Panc1 (cell line): ENCODE data around the gene INHBB. TPM values are rescaled to one million over a fixed set of nuclear protein-coding genes. Genes with fewer than 3 reads are reported as not detected.

ENCODE experiments used
- ATAC-seq: fragments of 200-7000 bp; cut with Tn5 transposase; 2 replicates; pipeline ENCODE4 v1.9.1; 2020; ENCODE audit warnings: mild to moderate bottlenecking, moderate library complexity
- BruUV-seq: library from RNA; stranded (reverse); fragments of 400-500 nt; replicated peaks from 2 replicates; lab custom pipeline; 2021; lab: Mats Ljungman, UMichigan
- CTCF ChIA-PET: fragments of 300-600 bp; sonication (Branson Sonifier 250); formaldehyde crosslinking; loops from one replicate; lab custom pipeline; 2022; ENCODE audit warnings: antibody characterized with exemption; lab: Charles Lee
- POLR2A ChIA-PET: fragments of 300-600 bp; sonication (Branson Sonifier 250); formaldehyde crosslinking; loops from one replicate; lab custom pipeline; 2022; ENCODE audit warnings: antibody characterized with exemption; lab: Charles Lee
- DNase-seq: peaks from one replicate; pipeline ENCODE4 v3.0.0-alpha.2; 2010; ENCODE audit warnings: low read depth, low spot score
- H3K27ac ChIP-seq: 2 replicates; pipeline ENCODE4 v1.5.1; 2011; ENCODE audit warnings: mild to moderate bottlenecking, low read length, inconsistent platforms
- H3K27me3 ChIP-seq: fragments of 200-500 bp; sonication (Bioruptor generic); 2 replicates; pipeline ENCODE4 v1.6.0; 2014; ENCODE audit warnings: low read length, inconsistent platforms; ENCODE audit not compliant: control insufficient read depth, insufficient read depth
- H3K36me3 ChIP-seq: fragments of 200-500 bp; sonication (Bioruptor generic); 2 replicates; pipeline ENCODE4 v1.5.1; 2014; ENCODE audit warnings: inconsistent platforms, mild to moderate bottlenecking, low read length, moderate library complexity; ENCODE audit not compliant: control insufficient read depth, insufficient read depth
- H3K4me1 ChIP-seq: 2 replicates; pipeline ENCODE4 v1.5.1; 2011; ENCODE audit warnings: inconsistent platforms, mild to moderate bottlenecking, low read length, moderate library complexity; ENCODE audit not compliant: control insufficient read depth, insufficient read depth
- H3K4me3 ChIP-seq, 2 experiments: 2 replicates each; pipeline ENCODE4 v1.5.1; 2011 to 2012; ENCODE audit warnings: low read depth in 2 of 2, low read length in 2 of 2, mild to moderate bottlenecking in 2 of 2, inconsistent platforms in 1 of 2, moderate library complexity in 1 of 2
- H3K9me3 ChIP-seq: fragments of 200-500 bp; sonication (Bioruptor generic); 2 replicates; pipeline ENCODE4 v1.5.1; 2014; ENCODE audit warnings: low read depth, mild to moderate bottlenecking, inconsistent platforms, low read length, moderate library complexity; ENCODE audit not compliant: control insufficient read depth, insufficient read depth
- POLR2AphosphoS5 ChIP-seq: IDR thresholded peaks from 2 replicates; pipeline ENCODE4 v1.6.1; 2012; ENCODE audit warnings: mild to moderate bottlenecking, low read depth, low read length, moderate library complexity
- SIN3A ChIP-seq: IDR thresholded peaks from 2 replicates; pipeline ENCODE4 v1.6.1; 2012; ENCODE audit warnings: low read depth, mild to moderate bottlenecking, low read length, moderate library complexity, borderline replicate concordance; ENCODE audit not compliant: insufficient read depth
- TCF7L2 ChIP-seq: IDR thresholded peaks from 2 replicates; pipeline ENCODE4 v1.6.1; 2011; ENCODE audit warnings: mild to moderate bottlenecking, low read depth, low read length, inconsistent platforms
- in situ Hi-C: cut with HindIII; loops from 2 replicates; pipeline ENCODE4 v1.10.0; 2016; ENCODE audit warnings: low sequenced_read_pairs, low pct_unique_long_range_greater_than_20kb
- intact Hi-C: fragments of 100-400 bp; cut with micrococcal nuclease; formaldehyde crosslinking; loops from one replicate; pipeline ENCODE4 v1.10.0; 2022; ENCODE audit not compliant: unreplicated experiment
- total RNA-seq: library from RNA; stranded (reverse); gene quantifications from one replicate; pipeline ENCODE4 v1.2.1, GENCODE V29; 2021; ENCODE audit not compliant: unreplicated experiment
- TF ChIP-seq, protein P1 (sequence below), 2 experiments: IDR thresholded peaks; 2 replicates each; pipeline ENCODE4 v1.6.1; 2011 to 2012; ENCODE audit warnings: low read depth in 2 of 2, control low read depth in 1 of 2, low read length in 1 of 2, mild to moderate bottlenecking in 1 of 2, moderate library complexity in 1 of 2; ENCODE audit not compliant: insufficient read depth in 1 of 2
- TF ChIP-seq, protein P2 (sequence below): fragments of 450-650 bp; IDR thresholded peaks from 2 replicates; pipeline ENCODE4 v1.5.1; 2017; ENCODE audit warnings: mild to moderate bottlenecking

The INHBB gene
- total RNA-seq, 1 experiment from 2014 or later, result 38.2 TPM

DNA sequence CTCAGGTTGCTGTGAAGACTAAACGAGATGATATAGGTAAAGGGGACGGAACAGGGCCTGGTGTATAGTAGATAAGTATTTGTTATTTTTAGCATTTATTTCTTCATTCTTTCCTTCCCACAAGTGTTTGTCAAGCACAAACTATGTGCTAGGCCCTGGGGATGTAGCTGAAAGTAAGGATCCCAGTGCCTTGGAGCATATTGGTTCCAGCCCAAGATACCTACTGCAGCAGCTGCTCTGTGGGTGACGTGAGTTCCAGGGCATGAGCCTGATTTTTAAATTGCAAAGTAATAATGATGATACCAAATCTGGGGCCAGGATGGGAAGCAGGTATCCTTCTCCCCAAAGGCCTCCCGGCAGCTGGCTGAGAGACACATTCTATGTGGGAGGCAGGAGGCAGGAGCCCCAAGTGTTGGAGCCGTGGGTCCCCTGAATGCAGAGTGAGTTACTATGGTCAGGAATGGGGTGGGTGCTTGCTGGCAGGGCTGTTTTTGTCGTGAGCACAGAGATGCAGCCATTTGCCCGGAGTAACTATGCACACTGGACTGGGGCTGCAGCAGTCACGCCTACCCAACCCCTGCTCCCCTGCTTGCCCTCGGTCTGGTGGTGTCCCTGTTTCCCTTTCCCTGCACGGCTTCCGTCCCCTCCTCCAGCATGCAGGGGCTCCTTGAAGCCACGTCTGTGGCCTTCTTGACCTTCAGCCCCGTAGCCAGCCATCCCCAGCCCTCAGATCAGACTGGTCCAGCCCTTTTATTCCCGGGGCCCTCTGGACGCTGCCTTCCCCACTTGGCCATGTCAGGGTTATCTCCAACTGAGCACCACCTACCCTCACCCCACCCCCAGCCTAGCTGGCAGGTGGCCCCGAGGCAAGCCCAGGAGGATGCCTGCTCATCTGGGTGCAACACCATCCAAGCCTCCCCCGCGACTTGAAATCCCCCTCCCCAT, 52.4 kb downstream of the INHBB start:
- peaks cover 50% of the 10 kb centered on the region for H3K4me1 ChIP-seq
- ATAC-seq (peak; percentile 46), DNase-seq (no peak)
- no peak for TF ChIP-seq SIN3A
- TF ChIP-seq, protein P1, sequence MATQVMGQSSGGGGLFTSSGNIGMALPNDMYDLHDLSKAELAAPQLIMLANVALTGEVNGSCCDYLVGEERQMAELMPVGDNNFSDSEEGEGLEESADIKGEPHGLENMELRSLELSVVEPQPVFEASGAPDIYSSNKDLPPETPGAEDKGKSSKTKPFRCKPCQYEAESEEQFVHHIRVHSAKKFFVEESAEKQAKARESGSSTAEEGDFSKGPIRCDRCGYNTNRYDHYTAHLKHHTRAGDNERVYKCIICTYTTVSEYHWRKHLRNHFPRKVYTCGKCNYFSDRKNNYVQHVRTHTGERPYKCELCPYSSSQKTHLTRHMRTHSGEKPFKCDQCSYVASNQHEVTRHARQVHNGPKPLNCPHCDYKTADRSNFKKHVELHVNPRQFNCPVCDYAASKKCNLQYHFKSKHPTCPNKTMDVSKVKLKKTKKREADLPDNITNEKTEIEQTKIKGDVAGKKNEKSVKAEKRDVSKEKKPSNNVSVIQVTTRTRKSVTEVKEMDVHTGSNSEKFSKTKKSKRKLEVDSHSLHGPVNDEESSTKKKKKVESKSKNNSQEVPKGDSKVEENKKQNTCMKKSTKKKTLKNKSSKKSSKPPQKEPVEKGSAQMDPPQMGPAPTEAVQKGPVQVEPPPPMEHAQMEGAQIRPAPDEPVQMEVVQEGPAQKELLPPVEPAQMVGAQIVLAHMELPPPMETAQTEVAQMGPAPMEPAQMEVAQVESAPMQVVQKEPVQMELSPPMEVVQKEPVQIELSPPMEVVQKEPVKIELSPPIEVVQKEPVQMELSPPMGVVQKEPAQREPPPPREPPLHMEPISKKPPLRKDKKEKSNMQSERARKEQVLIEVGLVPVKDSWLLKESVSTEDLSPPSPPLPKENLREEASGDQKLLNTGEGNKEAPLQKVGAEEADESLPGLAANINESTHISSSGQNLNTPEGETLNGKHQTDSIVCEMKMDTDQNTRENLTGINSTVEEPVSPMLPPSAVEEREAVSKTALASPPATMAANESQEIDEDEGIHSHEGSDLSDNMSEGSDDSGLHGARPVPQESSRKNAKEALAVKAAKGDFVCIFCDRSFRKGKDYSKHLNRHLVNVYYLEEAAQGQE (IDR thresholded peaks at IDR 0.05; ENCODE audit: insufficient read depth in 1 of 2, low read depth in 2 of 2, low read length in 1 of 2), result no peak
- TF ChIP-seq, protein P2, sequence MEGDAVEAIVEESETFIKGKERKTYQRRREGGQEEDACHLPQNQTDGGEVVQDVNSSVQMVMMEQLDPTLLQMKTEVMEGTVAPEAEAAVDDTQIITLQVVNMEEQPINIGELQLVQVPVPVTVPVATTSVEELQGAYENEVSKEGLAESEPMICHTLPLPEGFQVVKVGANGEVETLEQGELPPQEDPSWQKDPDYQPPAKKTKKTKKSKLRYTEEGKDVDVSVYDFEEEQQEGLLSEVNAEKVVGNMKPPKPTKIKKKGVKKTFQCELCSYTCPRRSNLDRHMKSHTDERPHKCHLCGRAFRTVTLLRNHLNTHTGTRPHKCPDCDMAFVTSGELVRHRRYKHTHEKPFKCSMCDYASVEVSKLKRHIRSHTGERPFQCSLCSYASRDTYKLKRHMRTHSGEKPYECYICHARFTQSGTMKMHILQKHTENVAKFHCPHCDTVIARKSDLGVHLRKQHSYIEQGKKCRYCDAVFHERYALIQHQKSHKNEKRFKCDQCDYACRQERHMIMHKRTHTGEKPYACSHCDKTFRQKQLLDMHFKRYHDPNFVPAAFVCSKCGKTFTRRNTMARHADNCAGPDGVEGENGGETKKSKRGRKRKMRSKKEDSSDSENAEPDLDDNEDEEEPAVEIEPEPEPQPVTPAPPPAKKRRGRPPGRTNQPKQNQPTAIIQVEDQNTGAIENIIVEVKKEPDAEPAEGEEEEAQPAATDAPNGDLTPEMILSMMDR, result no peak
- no peak for TF ChIP-seq POLR2AphosphoS5
- no peak for TF ChIP-seq TCF7L2
- H3K27me3 ChIP-seq, result no peaks in the 10 kb centered on the region
- in situ Hi-C loops, result no loop called here
- no TSS peak for BruUV-seq
- H3K4me3 ChIP-seq, result peak overlapping the region in 1 of 2 experiments; percentile 11; a peak in 1 of 4 replicates
- POLR2A ChIA-PET, result no interaction called here
- H3K27ac ChIP-seq, result peak overlapping the region; percentile 92
- CTCF ChIA-PET, result interaction anchor here (0.7 kb wide), 1 partner anchor 38 kb away, joined by 3 read pairs; no protein-coding TSS in a partner anchor
- no peaks in the 10 kb centered on the region for H3K9me3 ChIP-seq
- intact Hi-C loops, result no loop called here
- H3K36me3 ChIP-seq, result no peaks in the 10 kb centered on the region

DNA sequence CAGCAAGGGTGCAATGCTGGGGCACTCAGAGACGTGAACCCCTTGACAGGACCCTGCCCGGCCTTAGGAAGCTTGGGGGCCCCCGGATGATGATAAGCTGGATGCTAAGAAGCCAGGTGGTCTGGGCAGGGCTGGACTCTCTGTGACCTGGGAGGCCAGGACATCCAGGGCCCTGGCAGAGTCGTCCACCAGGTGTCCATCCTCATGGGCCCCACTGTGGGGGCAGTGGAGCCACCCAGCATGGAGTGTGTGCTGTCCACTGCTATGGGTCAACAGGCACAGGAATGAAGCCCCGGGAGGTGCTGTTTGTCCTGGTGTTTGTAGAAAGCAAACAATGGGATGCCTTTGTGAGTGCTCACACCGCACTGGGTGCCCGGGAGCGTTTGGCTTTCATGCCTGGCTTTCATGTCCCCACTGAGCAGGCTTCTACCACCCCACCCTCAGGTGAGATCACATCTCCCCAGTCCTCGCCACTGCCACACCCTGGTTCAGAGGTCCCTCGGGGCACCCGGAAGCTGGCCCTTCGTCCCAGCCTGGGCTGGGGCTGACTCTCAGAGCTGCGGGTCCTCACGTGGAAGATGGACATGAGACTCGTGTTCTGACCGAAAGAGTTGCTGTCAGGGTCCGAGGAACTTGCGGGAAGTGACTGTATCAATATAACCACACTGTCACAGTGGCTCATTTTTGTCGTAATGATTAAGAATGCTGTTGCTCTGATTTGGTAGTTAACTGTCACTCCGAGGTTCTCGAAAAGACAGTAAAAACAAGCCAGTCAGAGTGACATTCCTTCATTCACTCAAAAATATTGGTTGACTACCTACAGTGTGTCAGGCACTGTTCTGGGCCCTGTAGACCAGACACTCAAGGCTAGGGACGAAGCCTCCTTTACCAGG, 53.3 kb downstream of the INHBB start:
- Histone ChIP-seq H3K36me3 (no peaks in the 10 kb centered on the region), H3K9me3 (no peaks in the 10 kb centered on the region), H3K4me1 (peaks cover 57% of the 10 kb centered on the region), H3K27ac (peak overlapping the region; percentile 92), H3K27me3 (no peaks in the 10 kb centered on the region), H3K4me3 (no peak overlapping the region)
- ATAC-seq (peak; percentile 84), DNase-seq (peak; percentile 53)
- ChIA-PET CTCF (interaction anchor here (0.7 kb wide), 1 partner anchor 37 kb away, joined by 3 read pairs; no protein-coding TSS in a partner anchor), POLR2A (no interaction called here)
- BruUV-seq, result no TSS peak
- in situ Hi-C loops, result no loop called here
- TF ChIP-seq POLR2AphosphoS5 (peak; percentile 82), SIN3A (no peak), TCF7L2 (peak; percentile 97)
- intact Hi-C loops, result no loop called here
